AG04449 (cell line): ENCODE measurements around the gene DCDC2C.

Experiments used
- CTCF ChIA-PET: fragments of 350-600 bp; formaldehyde crosslinking; extraction: SDS; loops from one replicate; lab custom pipeline; 2021; ENCODE audit warnings: antibody characterized with exemption; lab: Yijun Ruan, JAX
- POLR2A ChIA-PET: fragments of 400-600, 350-600 bp; formaldehyde crosslinking; extraction: SDS; loops from one replicate; lab custom pipeline; 2020; ENCODE audit warnings: antibody characterized with exemption, inconsistent platforms; lab: Yijun Ruan, JAX
- DNase-seq: peaks from one replicate; pipeline ENCODE4 v3.0.0-alpha.2; 2010; ENCODE audit warnings: low read depth, low spot score
- H3K4me3 ChIP-seq: 2 replicates; pipeline ENCODE4 v1.5.1; 2011; ENCODE audit warnings: low read depth, mild to moderate bottlenecking, control low read depth, low read length
- CTCF ChIP-seq: IDR thresholded peaks from one replicate; pipeline ENCODE4 v1.5.1; 2011; ENCODE audit warnings: mild to moderate bottlenecking, moderate library complexity, low read length, control low read depth, inconsistent platforms; ENCODE audit not compliant: insufficient read depth; ENCODE audit errors: missing control alignments

DCDC2C gene

DNA sequence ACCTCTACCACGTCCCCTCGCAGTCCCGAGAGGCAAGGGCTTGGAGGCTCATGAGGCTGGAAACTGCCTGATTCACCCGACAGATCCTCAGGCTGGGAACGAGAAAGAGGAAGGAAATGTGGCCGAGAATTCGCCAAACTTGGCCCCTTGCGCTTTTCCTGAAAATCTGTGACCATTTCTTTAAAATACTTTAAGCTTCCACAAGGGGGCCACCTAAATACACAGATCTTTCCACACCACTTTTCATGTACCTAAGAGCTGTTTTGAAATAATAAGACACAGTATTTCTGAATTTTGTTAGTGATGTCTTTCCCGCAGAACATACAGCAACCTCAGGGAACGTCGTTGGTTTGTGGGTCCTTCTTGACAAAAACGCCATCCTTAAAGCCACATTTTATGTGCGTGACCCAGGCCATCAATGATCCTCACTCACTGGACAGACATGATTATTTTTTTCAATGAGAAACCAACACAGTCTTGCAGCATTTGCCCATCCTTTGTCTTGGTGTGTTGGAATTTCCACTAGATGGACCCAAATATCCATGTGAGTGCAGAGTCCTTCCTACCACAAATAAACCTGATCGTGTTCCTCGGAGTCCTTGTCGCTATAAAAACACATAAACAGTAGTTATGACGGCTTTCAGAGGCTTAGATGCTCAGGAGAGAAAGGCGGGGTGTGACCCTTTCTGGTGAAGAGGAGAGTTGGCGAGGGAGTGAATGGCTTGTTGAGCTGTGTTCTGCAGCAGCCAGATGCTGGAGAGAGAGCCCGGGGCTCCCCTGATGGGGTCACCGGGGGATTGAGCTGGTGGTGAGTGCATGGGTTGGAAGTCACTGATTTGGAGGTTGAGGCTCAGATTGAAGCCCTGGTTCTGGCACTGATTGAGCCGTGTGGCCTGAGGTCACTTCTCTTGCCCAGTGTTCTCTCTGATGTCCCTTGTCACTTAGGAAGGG, 25.0 kb downstream of the DCDC2C start:
- no peak overlapping the region for H3K4me3 ChIP-seq
- DNase-seq: peak; percentile 14
- CTCF ChIA-PET: interaction anchor here (0.7 to 6.5 kb wide), 17 partner anchors 8 to 1964 kb away, joined by 3 to 88 read pairs (median 4); partner anchors contain the start of gene SOX11
- POLR2A ChIA-PET: no interaction called here
- peak; percentile 33 for TF ChIP-seq CTCF

DNA sequence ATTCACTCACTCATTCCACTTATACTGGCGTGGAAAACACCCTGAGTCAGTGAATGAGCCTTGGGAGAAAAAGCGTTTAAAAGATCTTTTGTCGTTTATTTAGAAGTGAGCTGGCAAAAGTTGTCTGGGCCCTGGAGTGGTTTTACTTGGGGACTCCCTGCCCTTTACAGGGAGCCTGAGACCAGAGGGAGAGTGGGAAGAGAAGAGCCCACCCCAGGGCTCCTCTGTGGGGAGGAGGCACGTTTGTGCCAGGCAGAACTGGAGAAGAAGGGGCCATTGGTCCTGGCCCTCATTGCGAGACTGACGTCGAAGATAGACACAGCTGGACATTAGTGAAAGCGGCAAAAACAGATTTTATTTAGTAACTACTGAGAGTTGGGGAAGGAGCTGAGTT, 25.7 kb downstream of the DCDC2C start:
- DNase-seq: no peak
- CTCF ChIA-PET: interaction anchor here (1.3 to 6.5 kb wide), 8 partner anchors 10 to 99 kb away, joined by 4 to 88 read pairs (median 8); no protein-coding TSS in a partner anchor
- H3K4me3 ChIP-seq: no peak overlapping the region
- POLR2A ChIA-PET: no interaction called here
- TF ChIP-seq CTCF: no peak

DNA sequence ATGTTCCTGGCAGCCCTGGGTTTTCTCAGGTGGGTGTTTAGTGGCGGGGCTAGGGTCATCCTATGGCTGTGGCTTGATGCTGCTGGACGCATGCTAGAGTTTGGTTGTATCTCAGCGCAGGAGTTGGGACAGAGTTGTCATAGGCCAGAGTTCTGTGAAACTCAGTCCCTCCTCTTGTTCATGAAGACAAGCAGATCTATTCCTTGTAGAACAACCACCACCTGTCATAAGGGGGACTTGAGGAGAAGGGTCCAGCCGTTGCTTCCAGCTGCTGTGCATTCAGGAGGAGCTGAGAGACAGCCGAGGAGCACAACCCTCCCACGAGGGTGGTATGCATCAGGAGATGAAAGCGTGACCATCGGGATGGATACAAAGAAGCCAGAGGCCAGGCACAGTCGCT, 26.4 kb downstream of the DCDC2C start:
- POLR2A ChIA-PET: no interaction called here
- CTCF ChIA-PET: interaction anchor here (1.3 to 6.5 kb wide), 5 partner anchors 9 to 98 kb away, joined by 3 to 88 read pairs (median 5); no protein-coding TSS in a partner anchor
- H3K4me3 ChIP-seq: no peak overlapping the region
- no peak for TF ChIP-seq CTCF
- DNase-seq: no peak

DNA sequence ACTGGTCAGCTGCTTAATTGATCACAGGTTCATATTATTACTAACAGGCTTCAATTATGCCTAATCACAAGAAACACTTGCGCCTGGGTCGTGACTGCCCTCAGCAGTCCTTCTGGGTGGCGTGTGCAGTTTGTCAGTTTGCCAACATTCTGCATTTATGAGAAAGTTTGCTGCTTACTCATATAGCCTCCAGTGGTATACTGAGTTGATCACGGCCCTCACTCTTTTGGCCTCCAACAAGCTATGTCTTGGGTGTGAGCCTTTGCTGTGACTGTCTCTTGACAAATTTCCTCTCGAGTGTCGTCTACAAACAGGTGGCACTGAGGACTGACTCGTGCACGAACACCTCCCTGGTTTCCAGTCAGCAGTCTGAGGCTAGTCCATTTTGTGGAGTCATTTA, 27.3 kb downstream of the DCDC2C start:
- H3K4me3 ChIP-seq: no peak overlapping the region
- no peak for DNase-seq
- ChIA-PET POLR2A (no interaction called here), CTCF (interaction anchor here (1.3 to 6.5 kb wide), 3 partner anchors 38 to 97 kb away, joined by 3 to 88 read pairs (median 5); no protein-coding TSS in a partner anchor)
- no peak for TF ChIP-seq CTCF

DNA sequence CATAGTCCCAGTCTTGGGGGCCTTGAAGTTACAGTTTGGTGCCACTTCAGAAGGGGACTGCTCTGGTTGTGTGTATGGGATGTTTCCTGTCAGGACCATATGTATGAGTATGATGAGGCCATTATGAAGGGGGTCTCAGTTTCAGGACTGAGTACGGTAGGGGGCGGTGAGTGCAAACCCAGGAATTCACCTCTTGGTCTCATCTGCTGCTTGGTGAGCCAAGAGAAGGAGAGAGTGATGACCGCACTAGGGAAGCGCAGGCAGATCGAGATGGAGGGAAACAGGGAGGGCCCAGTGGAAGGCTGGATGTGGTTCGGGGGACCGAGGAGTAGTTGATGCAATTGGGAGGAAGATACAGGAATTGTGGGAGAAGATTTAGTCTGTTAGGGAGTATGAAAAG, 28.5 kb downstream of the DCDC2C start:
- no peak overlapping the region for H3K4me3 ChIP-seq
- POLR2A ChIA-PET: no interaction called here
- no peak for DNase-seq

More for the DNA sequence above, 28.5 kb downstream of the DCDC2C start:
- CTCF ChIA-PET: interaction anchor here (6.5 kb wide), 1 partner anchor 96 kb away, joined by 88 read pairs; no protein-coding TSS in a partner anchor
- TF ChIP-seq CTCF: no peak
